Loucy (cell line): ENCODE results near the gene FRMD8.

ENCODE experiments used
- H2AFZ ChIP-seq: fragments of 200-600 bp; sonication (generic); 2 replicates; pipeline ENCODE4 v1.6.0; 2016; ENCODE audit warnings: antibody characterized with exemption, mild to moderate bottlenecking, low read length, moderate library complexity
- H3F3A ChIP-seq: fragments of 200-600 bp; 2 replicates; pipeline ENCODE4 v1.6.0; 2016; ENCODE audit warnings: antibody characterized with exemption, low read depth, mild to moderate bottlenecking
- H3K27me3 ChIP-seq: fragments of 200-600 bp; sonication (generic); 2 replicates; pipeline ENCODE4 v1.6.1; 2014; ENCODE audit warnings: low read length, mild to moderate bottlenecking; ENCODE audit not compliant: insufficient read depth, poor library complexity, severe bottlenecking
- H3K36me3 ChIP-seq: fragments of 200-600 bp; sonication (generic); 2 replicates; pipeline ENCODE4 v1.6.1; 2016; ENCODE audit warnings: low read length; ENCODE audit not compliant: insufficient read depth
- H3K4me1 ChIP-seq: fragments of 200-600 bp; sonication (generic); 2 replicates; pipeline ENCODE4 v1.5.1; 2014; ENCODE audit warnings: low read length, mild to moderate bottlenecking; ENCODE audit not compliant: insufficient read depth, poor library complexity, severe bottlenecking
- H3K4me2 ChIP-seq: fragments of 200-600 bp; sonication (generic); 2 replicates; pipeline ENCODE4 v1.6.0; 2014; ENCODE audit warnings: antibody characterized with exemption, low read length, low read depth, mild to moderate bottlenecking; ENCODE audit not compliant: poor library complexity, severe bottlenecking
- H3K4me3 ChIP-seq: fragments of 200-600 bp; sonication (generic); 2 replicates; pipeline ENCODE4 v1.5.1; 2014; ENCODE audit warnings: low read length, mild to moderate bottlenecking, mixed read lengths; ENCODE audit not compliant: poor library complexity, severe bottlenecking
- H3K79me2 ChIP-seq: fragments of 200-600 bp; sonication (generic); 2 replicates; pipeline ENCODE4 v1.6.1; 2014; ENCODE audit warnings: low read length; ENCODE audit not compliant: insufficient read depth
- H3K9ac ChIP-seq: fragments of 200-600 bp; sonication (generic); 2 replicates; pipeline ENCODE4 v1.6.0; 2014; ENCODE audit warnings: mild to moderate bottlenecking, low read depth, low read length, moderate library complexity; ENCODE audit not compliant: poor library complexity, severe bottlenecking
- H3K9me2 ChIP-seq: fragments of 200-600 bp; sonication (generic); replicated peaks from 2 replicates; pipeline ENCODE4 v1.6.1; 2016; ENCODE audit warnings: low read depth, low read length, mixed read lengths
- H3K9me3 ChIP-seq: fragments of 200-600 bp; sonication (generic); 2 replicates; pipeline ENCODE4 v1.6.1; 2014; ENCODE audit warnings: mild to moderate bottlenecking, antibody characterized with exemption, low read length, low read depth; ENCODE audit not compliant: insufficient read depth
- H4K20me1 ChIP-seq: fragments of 200-600 bp; sonication (generic); 2 replicates; pipeline ENCODE4 v1.6.0; 2014; ENCODE audit warnings: antibody characterized with exemption, low read length, mild to moderate bottlenecking; ENCODE audit not compliant: insufficient read depth, poor library complexity, severe bottlenecking
- EZH2phosphoT487 ChIP-seq: fragments of 200-600 bp; IDR thresholded peaks from 2 replicates; pipeline ENCODE4 v1.6.1; 2018; ENCODE audit warnings: antibody characterized with exemption, mild to moderate bottlenecking, moderate library complexity, borderline replicate concordance
- TF ChIP-seq, protein P1 (sequence below): fragments of 200-600 bp; sonication (generic); conservative IDR thresholded peaks from 2 replicates; pipeline ENCODE4 v1.5.1; 2014; ENCODE audit warnings: mild to moderate bottlenecking, antibody characterized with exemption, low read length

FRMD8 gene

GRCh38 chr11:65394125-65394536 lies 7.7 kb downstream of the FRMD8 start:
- Histone ChIP-seq H3K79me2 (peaks cover 45% of the 10 kb centered on the region), H3K4me3 (no peak overlapping the region), H3K36me3 (peaks cover 24% of the 10 kb centered on the region; the same call in 1 of the 2 replicates), H3K4me1 (peaks cover 23% of the 10 kb centered on the region), H4K20me1 (peaks cover 15% of the 10 kb centered on the region), H2AFZ (no peak overlapping the region), H3K27me3 (no peaks in the 10 kb centered on the region), H3K9ac (no peak overlapping the region), H3F3A (no peaks in the 10 kb centered on the region), H3K4me2 (no peak overlapping the region), H3K9me3 (no peaks in the 10 kb centered on the region), H3K9me2 (no peaks in the 10 kb centered on the region)
- TF ChIP-seq, protein P1, sequence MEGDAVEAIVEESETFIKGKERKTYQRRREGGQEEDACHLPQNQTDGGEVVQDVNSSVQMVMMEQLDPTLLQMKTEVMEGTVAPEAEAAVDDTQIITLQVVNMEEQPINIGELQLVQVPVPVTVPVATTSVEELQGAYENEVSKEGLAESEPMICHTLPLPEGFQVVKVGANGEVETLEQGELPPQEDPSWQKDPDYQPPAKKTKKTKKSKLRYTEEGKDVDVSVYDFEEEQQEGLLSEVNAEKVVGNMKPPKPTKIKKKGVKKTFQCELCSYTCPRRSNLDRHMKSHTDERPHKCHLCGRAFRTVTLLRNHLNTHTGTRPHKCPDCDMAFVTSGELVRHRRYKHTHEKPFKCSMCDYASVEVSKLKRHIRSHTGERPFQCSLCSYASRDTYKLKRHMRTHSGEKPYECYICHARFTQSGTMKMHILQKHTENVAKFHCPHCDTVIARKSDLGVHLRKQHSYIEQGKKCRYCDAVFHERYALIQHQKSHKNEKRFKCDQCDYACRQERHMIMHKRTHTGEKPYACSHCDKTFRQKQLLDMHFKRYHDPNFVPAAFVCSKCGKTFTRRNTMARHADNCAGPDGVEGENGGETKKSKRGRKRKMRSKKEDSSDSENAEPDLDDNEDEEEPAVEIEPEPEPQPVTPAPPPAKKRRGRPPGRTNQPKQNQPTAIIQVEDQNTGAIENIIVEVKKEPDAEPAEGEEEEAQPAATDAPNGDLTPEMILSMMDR = no peak
- TF ChIP-seq EZH2phosphoT487 = no peak

DNA sequence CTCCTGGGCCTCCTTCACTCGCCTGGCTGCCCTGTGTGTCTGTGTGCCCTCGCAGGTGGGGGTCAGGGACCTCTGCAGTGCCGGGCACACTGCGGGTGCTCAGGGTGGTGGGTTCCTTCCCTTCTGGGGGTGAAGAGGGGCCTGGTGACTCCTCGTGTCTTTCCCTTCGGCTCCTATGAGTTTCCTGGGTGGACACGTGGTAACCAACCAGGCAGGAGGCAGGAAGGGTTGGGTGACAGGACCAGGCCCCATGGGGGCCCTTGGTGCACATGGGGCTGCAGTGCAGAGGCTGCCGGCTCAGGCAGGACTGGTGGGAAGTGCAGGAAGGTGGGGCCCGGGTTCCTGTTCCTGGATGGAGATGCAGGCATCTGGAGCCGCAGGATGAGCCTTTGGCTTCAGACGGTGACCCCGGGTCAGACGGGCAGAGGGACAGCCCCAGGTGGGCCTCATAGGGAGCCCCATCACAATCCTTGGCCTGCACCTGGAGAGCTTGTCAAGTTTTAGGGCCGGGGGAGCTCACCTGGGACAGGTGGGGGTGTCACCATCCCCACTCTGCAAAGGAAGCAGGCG lies 9.6 kb downstream of the FRMD8 start:
- TF ChIP-seq, protein P1 = no peak
- TF ChIP-seq EZH2phosphoT487 = no peak
- H3K9ac ChIP-seq = no peak overlapping the region
- H3K36me3 ChIP-seq = peaks cover 41% of the 10 kb centered on the region; the same call in 1 of the 2 replicates

DNA sequence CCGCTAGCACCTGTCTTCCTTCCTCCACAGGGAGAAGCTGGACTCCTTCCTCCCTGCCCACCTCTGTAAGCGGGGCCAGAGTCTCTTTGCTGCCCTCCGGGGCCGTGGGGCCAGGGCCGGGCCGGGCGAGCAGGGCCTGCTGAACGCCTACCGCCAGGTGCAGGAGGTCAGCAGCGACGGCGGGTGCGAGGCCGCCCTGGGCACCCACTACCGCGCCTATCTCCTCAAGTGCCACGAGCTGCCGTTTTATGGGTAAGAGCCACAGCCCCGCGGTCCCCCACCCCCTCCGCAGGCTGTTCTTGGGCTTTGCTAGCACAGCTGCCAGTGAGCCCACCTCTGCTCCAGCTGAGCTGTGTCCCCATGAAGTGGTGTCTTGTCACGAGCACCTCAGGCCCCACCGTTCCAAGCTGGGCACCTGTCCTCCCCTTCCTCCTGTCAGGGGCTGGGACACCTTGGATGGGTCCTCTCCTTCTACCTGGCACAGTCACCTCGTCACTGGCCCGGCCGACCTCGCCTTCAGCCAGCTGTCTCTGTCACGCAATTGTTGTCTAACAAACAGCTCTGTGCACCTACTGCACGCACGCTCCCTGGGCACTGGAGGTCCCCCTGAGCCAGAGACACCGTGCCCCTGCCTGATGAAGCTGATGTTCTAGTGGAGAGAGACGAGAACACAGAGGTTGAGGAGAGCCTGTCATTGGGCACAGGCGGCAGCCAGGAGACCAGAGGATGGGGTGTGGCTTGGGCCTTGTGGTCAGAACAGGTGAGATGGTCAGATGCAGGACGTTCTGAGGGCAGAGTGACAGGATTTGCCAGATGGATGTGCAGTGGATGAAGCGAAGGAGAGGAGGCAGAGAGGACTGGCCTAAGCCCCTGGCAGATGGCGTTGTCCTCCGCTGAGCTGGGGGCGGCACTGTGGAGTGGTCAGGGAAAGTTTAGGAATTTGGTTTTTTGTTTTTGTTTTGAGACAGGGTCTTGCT lies 10.6 kb downstream of the FRMD8 start:
- peaks cover 18% of the 10 kb centered on the region for H3K79me2 ChIP-seq
- no peak overlapping the region for H2AFZ ChIP-seq
- H3K36me3 ChIP-seq = peaks cover 41% of the 10 kb centered on the region; the same call in 1 of the 2 replicates
- no peak overlapping the region for H3K4me3 ChIP-seq
- no peak overlapping the region for H3K4me2 ChIP-seq
- H3K9me3 ChIP-seq = no peaks in the 10 kb centered on the region
- H3F3A ChIP-seq = no peaks in the 10 kb centered on the region
- H4K20me1 ChIP-seq = peaks cover 10% of the 10 kb centered on the region
- no peaks in the 10 kb centered on the region for H3K9me2 ChIP-seq
- no peaks in the 10 kb centered on the region for H3K27me3 ChIP-seq
- peaks cover 2% of the 10 kb centered on the region for H3K4me1 ChIP-seq
- H3K9ac ChIP-seq = no peak overlapping the region
- TF ChIP-seq EZH2phosphoT487 = no peak
- TF ChIP-seq, protein P1 = no peak

More for the DNA sequence above, 9.6 kb downstream of the FRMD8 start:
- Histone ChIP-seq H3K9me3 (no peaks in the 10 kb centered on the region), H3K4me2 (no peak overlapping the region), H3K4me3 (no peak overlapping the region), H4K20me1 (peaks cover 10% of the 10 kb centered on the region), H3K4me1 (peaks cover 3% of the 10 kb centered on the region), H2AFZ (no peak overlapping the region), H3F3A (no peaks in the 10 kb centered on the region), H3K27me3 (no peaks in the 10 kb centered on the region), H3K79me2 (peaks cover 26% of the 10 kb centered on the region), H3K9me2 (no peaks in the 10 kb centered on the region)
